ENCODE measurements around the gene THOC1.

THOC1 gene

DNA sequence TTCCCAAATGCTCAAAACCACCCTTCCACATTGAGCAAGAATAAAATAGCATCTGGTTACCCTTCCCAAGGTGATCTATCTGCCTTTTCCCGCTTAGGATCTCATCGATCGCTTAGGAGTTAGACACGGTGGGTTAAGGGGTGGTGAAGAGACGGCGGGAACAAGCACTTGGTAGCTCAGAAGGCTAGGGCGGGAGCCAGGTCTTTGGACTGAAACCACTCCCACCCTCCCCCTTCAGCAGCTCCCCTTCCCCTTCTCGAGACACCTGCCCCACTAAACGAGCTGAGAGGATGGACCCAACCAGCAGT lies 513 bp downstream of the THOC1 start:
- Histone ChIP-seq H3K4me3 (ENCODE audit: control insufficient read depth in 1 of 7, extremely low read depth in 1 of 7, insufficient read depth in 4 of 7, low read depth in 2 of 7, low read length in 6 of 7) (peak overlapping the region; percentile 80 to 98 (median 96)), H3K27me3 (replicated peaks in 2 of 5; ENCODE audit: control insufficient read depth in 4 of 5, insufficient read depth in 5 of 5, low read length in 4 of 5) (no peaks in the 10 kb centered on the region), H3K27ac (ENCODE audit: insufficient read depth in 1 of 2, low read depth in 1 of 2, low read length in 2 of 2, poor library complexity in 1 of 2, severe bottlenecking in 2 of 2) (peak overlapping the region; percentile 100), H3K36me3 (ENCODE audit: control insufficient read depth in 4 of 4, insufficient read depth in 4 of 4, low read length in 3 of 4) (peaks cover 5 to 25% (median 16%) of the 10 kb centered on the region in 4 experiments), H3K9me3 (ENCODE audit: control extremely low read depth in 1 of 5, control insufficient read depth in 4 of 5, insufficient read depth in 2 of 5, low read depth in 1 of 5, low read length in 4 of 5) (no peaks in the 10 kb centered on the region), H3K4me1 (ENCODE audit: control extremely low read depth in 1 of 4, control insufficient read depth in 4 of 4, insufficient read depth in 4 of 4, low read length in 3 of 4) (peaks cover 4 to 27% (median 17%) of the 10 kb centered on the region in 4 experiments)
- peak in 1 of 3 donors; percentile 70 for DNase-seq
- ChIA-PET POLR2A (interaction anchor here (0.6 to 1.1 kb wide), 2 partner anchors 8 to 44 kb away, joined by 4 read pairs; no protein-coding TSS in a partner anchor), CTCF (interaction anchor here (0.9 to 1.6 kb wide), 6 partner anchors 12 to 361 kb away, joined by 3 to 6 read pairs (median 3); no protein-coding TSS in a partner anchor)
- no CpG with 5 or more reads among the region's 9 CpGs for WGBS (ENCODE audit: insufficient coverage)

DNA sequence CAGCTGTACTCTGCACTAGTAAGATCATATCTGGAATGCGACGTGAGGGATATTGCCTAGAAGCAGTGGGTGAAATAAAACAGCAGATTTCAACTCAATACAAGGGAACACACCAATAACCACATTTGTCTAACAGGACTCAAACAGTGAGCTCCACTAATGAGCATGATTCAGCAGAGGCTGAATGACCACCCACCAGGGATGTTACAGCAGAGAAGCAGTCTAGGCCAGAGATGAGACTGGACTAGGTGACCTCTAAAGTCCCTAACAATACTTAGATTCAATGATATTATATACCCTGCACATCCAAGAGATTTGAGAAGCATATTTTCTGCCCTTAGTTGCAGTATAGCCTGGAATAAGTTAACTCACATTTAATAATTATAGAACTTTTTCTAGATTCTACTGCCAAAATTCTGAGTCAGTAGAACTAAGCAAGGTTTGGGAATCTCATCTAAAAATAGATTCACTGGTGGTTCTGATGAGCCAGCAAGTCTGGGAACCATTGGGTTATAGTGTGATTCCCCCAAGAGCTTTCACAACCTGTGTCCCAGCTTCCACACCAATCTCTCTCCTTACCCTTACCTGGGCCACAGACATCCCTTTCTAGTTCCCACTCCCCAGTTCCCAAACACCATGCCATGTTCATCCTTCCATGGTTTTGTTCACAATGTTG lies 6.3 kb downstream of the THOC1 start:
- Histone ChIP-seq H3K4me1 (ENCODE audit: control extremely low read depth in 1 of 4, control insufficient read depth in 4 of 4, insufficient read depth in 4 of 4, low read length in 3 of 4) (peaks cover 0 to 4% (median 2%) of the 10 kb centered on the region in 4 experiments), H3K4me3 (ENCODE audit: control insufficient read depth in 1 of 7, extremely low read depth in 1 of 7, insufficient read depth in 4 of 7, low read depth in 2 of 7, low read length in 6 of 7) (no peak overlapping the region), H3K27ac (ENCODE audit: insufficient read depth in 1 of 2, low read depth in 1 of 2, low read length in 2 of 2, poor library complexity in 1 of 2, severe bottlenecking in 2 of 2) (no peak overlapping the region), H3K36me3 (ENCODE audit: control insufficient read depth in 4 of 4, insufficient read depth in 4 of 4, low read length in 3 of 4) (peaks cover 19 to 71% (median 45%) of the 10 kb centered on the region in 4 experiments), H3K27me3 (replicated peaks in 2 of 5; ENCODE audit: control insufficient read depth in 4 of 5, insufficient read depth in 5 of 5, low read length in 4 of 5) (no peaks in the 10 kb centered on the region), H3K9me3 (ENCODE audit: control extremely low read depth in 1 of 5, control insufficient read depth in 4 of 5, insufficient read depth in 2 of 5, low read depth in 1 of 5, low read length in 4 of 5) (no peaks in the 10 kb centered on the region)
- WGBS (ENCODE audit: insufficient coverage): 100% methylated on average over 1 of the region's 2 CpGs
- DNase-seq: no peak
- CTCF ChIA-PET: interaction anchor here (0.9 to 1.3 kb wide), 2 partner anchors 9 to 14 kb away, joined by 3 to 5 read pairs; no protein-coding TSS in a partner anchor
- POLR2A ChIA-PET: interaction anchor here (0.6 kb wide), 1 partner anchor 105 kb away, joined by 5 read pairs; no protein-coding TSS in a partner anchor

- H3K4me1 ChIP-seq (ENCODE audit: control extremely low read depth in 1 of 4, control insufficient read depth in 4 of 4, insufficient read depth in 4 of 4, low read length in 3 of 4): no peaks in the 10 kb centered on the region
- H3K9me3 ChIP-seq (ENCODE audit: control extremely low read depth in 1 of 5, control insufficient read depth in 4 of 5, insufficient read depth in 2 of 5, low read depth in 1 of 5, low read length in 4 of 5): no peaks in the 10 kb centered on the region
- no peaks in the 10 kb centered on the region for H3K27me3 ChIP-seq (replicated peaks in 2 of 5; ENCODE audit: control insufficient read depth in 4 of 5, insufficient read depth in 5 of 5, low read length in 4 of 5)
- no peak for DNase-seq
- H3K27ac ChIP-seq (ENCODE audit: insufficient read depth in 1 of 2, low read depth in 1 of 2, low read length in 2 of 2, poor library complexity in 1 of 2, severe bottlenecking in 2 of 2): no peak overlapping the region
- WGBS (ENCODE audit: insufficient coverage): no CpG with 5 or more reads among the region's 2 CpGs
- no peak overlapping the region for H3K4me3 ChIP-seq (ENCODE audit: control insufficient read depth in 1 of 7, extremely low read depth in 1 of 7, insufficient read depth in 4 of 7, low read depth in 2 of 7, low read length in 6 of 7)
- peaks cover 26 to 81% (median 53%) of the 10 kb centered on the region in 4 experiments for H3K36me3 ChIP-seq (ENCODE audit: control insufficient read depth in 4 of 4, insufficient read depth in 4 of 4, low read length in 3 of 4)
- POLR2A ChIA-PET: no interaction called here
- CTCF ChIA-PET: no interaction called here
Measured at GRCh38 chr18:260547-260946, 7.3 kb downstream of the THOC1 start.

- WGBS (ENCODE audit: insufficient coverage): 84% methylated on average over 4 of the region's 4 CpGs
- peaks cover 26 to 84% (median 57%) of the 10 kb centered on the region in 4 experiments for H3K36me3 ChIP-seq (ENCODE audit: control insufficient read depth in 4 of 4, insufficient read depth in 4 of 4, low read length in 3 of 4)
- H3K4me3 ChIP-seq (ENCODE audit: control insufficient read depth in 1 of 7, extremely low read depth in 1 of 7, insufficient read depth in 4 of 7, low read depth in 2 of 7, low read length in 6 of 7): no peak overlapping the region
- no peaks in the 10 kb centered on the region for H3K4me1 ChIP-seq (ENCODE audit: control extremely low read depth in 1 of 4, control insufficient read depth in 4 of 4, insufficient read depth in 4 of 4, low read length in 3 of 4)
- CTCF ChIA-PET: interaction anchor here (1.3 to 1.9 kb wide), 2 partner anchors 13 to 575 kb away, joined by 3 to 6 read pairs; partner anchors contain the start of gene THOC1
- no peak overlapping the region for H3K27ac ChIP-seq (ENCODE audit: insufficient read depth in 1 of 2, low read depth in 1 of 2, low read length in 2 of 2, poor library complexity in 1 of 2, severe bottlenecking in 2 of 2)
- H3K9me3 ChIP-seq (ENCODE audit: control extremely low read depth in 1 of 5, control insufficient read depth in 4 of 5, insufficient read depth in 2 of 5, low read depth in 1 of 5, low read length in 4 of 5): no peaks in the 10 kb centered on the region
- POLR2A ChIA-PET: no interaction called here
- no peak for DNase-seq
- H3K27me3 ChIP-seq (replicated peaks in 2 of 5; ENCODE audit: control insufficient read depth in 4 of 5, insufficient read depth in 5 of 5, low read length in 4 of 5): no peaks in the 10 kb centered on the region
Measured at GRCh38 chr18:255171-255570, 12.7 kb downstream of the THOC1 start.

DNA sequence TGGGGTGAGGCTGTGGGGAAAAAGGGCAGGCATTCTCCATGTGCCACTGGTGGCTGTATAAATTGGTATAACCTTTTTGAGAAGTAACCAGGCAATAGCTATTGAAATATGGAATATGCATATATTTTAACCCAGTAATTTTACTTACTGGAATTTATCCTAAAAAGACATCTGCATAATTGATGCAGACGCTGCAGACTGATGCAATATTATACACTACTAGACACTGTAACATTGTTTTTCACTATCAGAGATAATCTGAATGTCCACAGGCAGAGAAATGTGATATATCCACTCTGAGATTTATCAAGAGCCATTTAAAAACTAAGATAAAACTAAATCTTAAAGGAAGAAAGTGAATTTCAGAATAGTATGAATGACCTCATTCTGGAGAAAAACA lies 14.7 kb downstream of the THOC1 start:
- Histone ChIP-seq H3K27ac (ENCODE audit: insufficient read depth in 1 of 2, low read depth in 1 of 2, low read length in 2 of 2, poor library complexity in 1 of 2, severe bottlenecking in 2 of 2) (no peak overlapping the region), H3K4me1 (ENCODE audit: control extremely low read depth in 1 of 4, control insufficient read depth in 4 of 4, insufficient read depth in 4 of 4, low read length in 3 of 4) (no peaks in the 10 kb centered on the region), H3K27me3 (replicated peaks in 2 of 5; ENCODE audit: control insufficient read depth in 4 of 5, insufficient read depth in 5 of 5, low read length in 4 of 5) (no peaks in the 10 kb centered on the region), H3K4me3 (ENCODE audit: control insufficient read depth in 1 of 7, extremely low read depth in 1 of 7, insufficient read depth in 4 of 7, low read depth in 2 of 7, low read length in 6 of 7) (no peak overlapping the region), H3K36me3 (ENCODE audit: control insufficient read depth in 4 of 4, insufficient read depth in 4 of 4, low read length in 3 of 4) (peaks cover 23 to 88% (median 53%) of the 10 kb centered on the region in 4 experiments), H3K9me3 (ENCODE audit: control extremely low read depth in 1 of 5, control insufficient read depth in 4 of 5, insufficient read depth in 2 of 5, low read depth in 1 of 5, low read length in 4 of 5) (no peaks in the 10 kb centered on the region)
- ChIA-PET CTCF (interaction anchor here (1.3 to 2.2 kb wide), 3 partner anchors 9 to 10 kb away, joined by 3 to 5 read pairs (median 5); no protein-coding TSS in a partner anchor), POLR2A (no interaction called here)
- DNase-seq: no peak
- no CpG with 5 or more reads among the region's 1 CpG for WGBS (ENCODE audit: insufficient coverage)

GRCh38 chr18:251572-251971 lies 16.3 kb downstream of the THOC1 start:
- Histone ChIP-seq H3K27me3 (replicated peaks in 2 of 5; ENCODE audit: control insufficient read depth in 4 of 5, insufficient read depth in 5 of 5, low read length in 4 of 5) (no peaks in the 10 kb centered on the region), H3K9me3 (ENCODE audit: control extremely low read depth in 1 of 5, control insufficient read depth in 4 of 5, insufficient read depth in 2 of 5, low read depth in 1 of 5, low read length in 4 of 5) (no peaks in the 10 kb centered on the region), H3K27ac (ENCODE audit: insufficient read depth in 1 of 2, low read depth in 1 of 2, low read length in 2 of 2, poor library complexity in 1 of 2, severe bottlenecking in 2 of 2) (no peak overlapping the region), H3K36me3 (ENCODE audit: control insufficient read depth in 4 of 4, insufficient read depth in 4 of 4, low read length in 3 of 4) (peaks cover 20 to 87% (median 54%) of the 10 kb centered on the region in 4 experiments), H3K4me1 (ENCODE audit: control extremely low read depth in 1 of 4, control insufficient read depth in 4 of 4, insufficient read depth in 4 of 4, low read length in 3 of 4) (no peaks in the 10 kb centered on the region), H3K4me3 (ENCODE audit: control insufficient read depth in 1 of 7, extremely low read depth in 1 of 7, insufficient read depth in 4 of 7, low read depth in 2 of 7, low read length in 6 of 7) (no peak overlapping the region)
- WGBS (ENCODE audit: insufficient coverage): 100% methylated on average over 2 of the region's 5 CpGs
- no peak for DNase-seq
- POLR2A ChIA-PET: no interaction called here
- CTCF ChIA-PET: interaction anchor here (1.6 kb wide), 1 partner anchor 10 kb away, joined by 5 read pairs; no protein-coding TSS in a partner anchor

- CTCF ChIA-PET: no interaction called here
Measured at GRCh38 chr18:250685-251084, 17.2 kb downstream of the THOC1 start.

More at GRCh38 chr18:250685-251084, 17.2 kb downstream of the THOC1 start:
- Histone ChIP-seq H3K9me3 (ENCODE audit: control extremely low read depth in 1 of 5, control insufficient read depth in 4 of 5, insufficient read depth in 2 of 5, low read depth in 1 of 5, low read length in 4 of 5) (no peaks in the 10 kb centered on the region), H3K27ac (ENCODE audit: insufficient read depth in 1 of 2, low read depth in 1 of 2, low read length in 2 of 2, poor library complexity in 1 of 2, severe bottlenecking in 2 of 2) (no peak overlapping the region), H3K4me1 (ENCODE audit: control extremely low read depth in 1 of 4, control insufficient read depth in 4 of 4, insufficient read depth in 4 of 4, low read length in 3 of 4) (no peaks in the 10 kb centered on the region), H3K36me3 (ENCODE audit: control insufficient read depth in 4 of 4, insufficient read depth in 4 of 4, low read length in 3 of 4) (peaks cover 17 to 85% (median 46%) of the 10 kb centered on the region in 4 experiments), H3K27me3 (replicated peaks in 2 of 5; ENCODE audit: control insufficient read depth in 4 of 5, insufficient read depth in 5 of 5, low read length in 4 of 5) (no peaks in the 10 kb centered on the region), H3K4me3 (ENCODE audit: control insufficient read depth in 1 of 7, extremely low read depth in 1 of 7, insufficient read depth in 4 of 7, low read depth in 2 of 7, low read length in 6 of 7) (no peak overlapping the region)
- no peak for DNase-seq
- POLR2A ChIA-PET: no interaction called here
- WGBS (ENCODE audit: insufficient coverage): no CpG with 5 or more reads among the region's 2 CpGs

Data from common myeloid progenitor, CD34-positive (primary cell).